Right atrium auricular region (tissue), 2 donors: ENCODE measurements around the gene DOCK3. TPM values are rescaled to one million over a fixed set of nuclear protein-coding genes. Genes with fewer than 3 reads are reported as not detected.

Experiments
- DNase-seq: peaks from one replicate; pipeline ENCODE4 v3.0.0-alpha.2; 2019; ENCODE audit warnings: low spot score
- H3K27ac ChIP-seq, 2 donors: fragments of 200-600 bp; sonication (generic); 1 replicate in 1 of 2; 2 replicates in 1 of 2; pipeline ENCODE4 v1.5.1; 2016 to 2019
- H3K27me3 ChIP-seq, 2 donors: fragments of 200-600 bp; sonication (generic); one replicate each; pipeline versions ENCODE4 v1.5.1 to v1.6.0; 2017 to 2019
- H3K36me3 ChIP-seq: fragments of 200-600 bp; sonication (generic); one replicate; pipeline ENCODE4 v1.5.1; 2016
- H3K4me1 ChIP-seq, 2 donors: fragments of 200-600 bp; sonication (generic); one replicate each; pipeline versions ENCODE4 v1.5.1 to v1.6.0; 2017 to 2019
- H3K4me3 ChIP-seq, 2 donors: fragments of 200-600 bp; sonication (generic); 1 replicate in 1 of 2; 2 replicates in 1 of 2; pipeline ENCODE4 v1.5.1; 2017 to 2019; ENCODE audit warnings: mild to moderate bottlenecking in 1 of 2, moderate library complexity in 1 of 2
- H3K9me3 ChIP-seq, 2 donors: fragments of 200-600 bp; sonication (generic); one replicate each; pipeline ENCODE4 v1.5.1; 2019
- total RNA-seq, 2 donors: library from RNA; depleted of rRNA; stranded (reverse); fragments of >200 nt; gene quantifications; one replicate each; pipeline ENCODE4 v1.1.0, GENCODE V29; 2016
- TF ChIP-seq, protein P1 (sequence below), 2 donors: fragments of 200-600 bp; sonication (generic); IDR thresholded peaks; one replicate each; pipeline ENCODE4 v1.5.1; 2019; ENCODE audit warnings: antibody characterized with exemption in 2 of 2

The DOCK3 gene
- total RNA-seq, 2 donors from 2014 or later, result 2.7 to 4.6 TPM

DNA sequence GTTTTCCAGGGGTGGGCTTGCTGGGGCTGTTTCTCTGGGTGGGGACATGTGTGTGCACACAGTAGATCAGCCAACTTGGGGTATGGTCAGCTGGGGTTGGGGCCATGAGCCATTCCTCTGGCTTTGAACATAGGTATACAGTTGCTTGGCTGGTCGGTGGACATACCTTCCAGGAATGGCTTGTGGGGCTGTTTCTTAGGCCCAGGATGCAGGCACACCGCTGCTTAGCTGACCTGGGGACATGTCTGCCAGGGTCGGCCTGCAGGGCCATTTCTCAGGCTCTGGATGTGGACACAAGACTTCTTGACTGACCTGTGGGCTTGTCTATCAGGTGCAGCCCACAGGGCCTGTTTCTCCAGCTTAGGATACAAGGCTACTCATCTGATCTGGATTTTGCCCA is 130.6 kb downstream of the DOCK3 start:
- no peak overlapping the region for H3K4me3 ChIP-seq
- TF ChIP-seq, protein P1, sequence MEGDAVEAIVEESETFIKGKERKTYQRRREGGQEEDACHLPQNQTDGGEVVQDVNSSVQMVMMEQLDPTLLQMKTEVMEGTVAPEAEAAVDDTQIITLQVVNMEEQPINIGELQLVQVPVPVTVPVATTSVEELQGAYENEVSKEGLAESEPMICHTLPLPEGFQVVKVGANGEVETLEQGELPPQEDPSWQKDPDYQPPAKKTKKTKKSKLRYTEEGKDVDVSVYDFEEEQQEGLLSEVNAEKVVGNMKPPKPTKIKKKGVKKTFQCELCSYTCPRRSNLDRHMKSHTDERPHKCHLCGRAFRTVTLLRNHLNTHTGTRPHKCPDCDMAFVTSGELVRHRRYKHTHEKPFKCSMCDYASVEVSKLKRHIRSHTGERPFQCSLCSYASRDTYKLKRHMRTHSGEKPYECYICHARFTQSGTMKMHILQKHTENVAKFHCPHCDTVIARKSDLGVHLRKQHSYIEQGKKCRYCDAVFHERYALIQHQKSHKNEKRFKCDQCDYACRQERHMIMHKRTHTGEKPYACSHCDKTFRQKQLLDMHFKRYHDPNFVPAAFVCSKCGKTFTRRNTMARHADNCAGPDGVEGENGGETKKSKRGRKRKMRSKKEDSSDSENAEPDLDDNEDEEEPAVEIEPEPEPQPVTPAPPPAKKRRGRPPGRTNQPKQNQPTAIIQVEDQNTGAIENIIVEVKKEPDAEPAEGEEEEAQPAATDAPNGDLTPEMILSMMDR (IDR thresholded peaks at IDR 0.05), result no peak
- H3K27ac ChIP-seq, result no peak overlapping the region
- H3K9me3 ChIP-seq, result peaks cover 0 to 26% of the 10 kb centered on the region in 2 donors
- no peaks in the 10 kb centered on the region for H3K27me3 ChIP-seq
- H3K36me3 ChIP-seq, result no peaks in the 10 kb centered on the region
- peaks cover 0 to 5% of the 10 kb centered on the region in 2 donors for H3K4me1 ChIP-seq
- DNase-seq, result no peak

DNA sequence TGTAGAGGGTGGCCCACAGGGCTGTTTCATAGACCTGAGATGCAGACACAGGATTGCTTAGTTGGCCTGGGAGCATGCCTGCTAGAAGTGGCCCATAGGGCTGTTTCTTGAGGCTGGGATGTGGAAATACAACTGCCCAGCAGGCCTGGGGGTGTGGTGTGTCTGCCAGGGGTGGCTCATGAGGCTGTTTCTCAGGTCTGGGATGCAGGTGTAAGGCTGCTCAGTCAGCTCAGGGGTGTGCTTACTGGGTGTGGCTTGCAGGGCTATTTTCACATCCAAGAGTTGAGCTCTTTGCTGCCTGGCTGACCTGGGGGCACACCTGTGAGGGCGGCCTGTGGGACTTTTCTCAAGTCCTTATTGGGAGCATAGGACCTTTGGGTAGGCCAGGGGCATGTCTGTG is 131.3 kb downstream of the DOCK3 start:
- TF ChIP-seq, protein P1 (IDR thresholded peaks at IDR 0.05), result no peak
- H3K27ac ChIP-seq, result no peak overlapping the region
- H3K9me3 ChIP-seq, result peaks cover 0 to 19% of the 10 kb centered on the region in 2 donors
- H3K4me3 ChIP-seq, result no peak overlapping the region
- H3K4me1 ChIP-seq, result peaks cover 0 to 5% of the 10 kb centered on the region in 2 donors
- no peak for DNase-seq
- no peaks in the 10 kb centered on the region for H3K36me3 ChIP-seq
- no peaks in the 10 kb centered on the region for H3K27me3 ChIP-seq

DNA sequence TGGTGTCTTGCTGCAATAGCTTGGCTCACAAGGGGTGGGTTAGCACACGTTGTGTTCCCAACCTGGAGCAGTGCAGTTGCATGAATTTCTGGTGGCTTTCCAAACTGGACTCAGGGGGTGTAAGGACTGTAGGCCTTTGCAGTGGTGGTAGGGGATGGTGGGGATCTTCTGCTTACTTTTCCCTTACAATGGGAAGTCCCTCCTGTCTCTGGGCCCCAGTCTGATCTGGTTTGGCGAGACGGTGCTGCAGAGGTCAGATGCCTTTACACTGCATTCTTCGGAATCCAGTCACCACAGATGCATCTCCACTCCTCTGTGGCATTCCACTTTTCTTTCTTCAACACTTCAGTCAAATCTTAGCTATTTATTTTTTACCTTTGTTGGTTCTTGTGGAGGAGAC is 132.1 kb downstream of the DOCK3 start:
- DNase-seq, result no peak
- H3K4me3 ChIP-seq, result no peak overlapping the region
- H3K36me3 ChIP-seq, result no peaks in the 10 kb centered on the region
- no peaks in the 10 kb centered on the region for H3K27me3 ChIP-seq
- H3K27ac ChIP-seq, result peak overlapping the region in 1 of 2 donors; percentile 40
- TF ChIP-seq, protein P1 (IDR thresholded peaks at IDR 0.05), result no peak
- H3K4me1 ChIP-seq, result peaks cover 0 to 5% of the 10 kb centered on the region in 2 donors
- peaks cover 0 to 11% of the 10 kb centered on the region in 2 donors for H3K9me3 ChIP-seq

DNA sequence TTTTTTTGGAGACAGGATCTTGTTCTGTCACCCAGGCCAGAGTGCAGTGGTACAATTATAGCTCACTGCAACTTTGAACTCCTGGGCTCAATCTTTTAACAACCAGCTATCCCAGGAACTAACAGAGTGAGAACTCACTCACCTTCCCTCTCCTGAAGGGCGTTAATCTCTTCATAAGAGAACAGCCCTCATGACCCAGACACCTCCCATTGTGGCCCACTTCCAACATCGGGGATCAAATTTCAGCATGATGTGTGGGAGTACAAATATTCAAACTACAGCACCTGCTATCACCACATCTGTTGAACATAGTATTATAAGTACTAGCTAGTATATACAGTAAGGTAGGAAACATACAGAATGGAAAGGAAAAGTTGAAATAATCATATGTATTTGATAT is 132.5 kb downstream of the DOCK3 start:
- H3K4me3 ChIP-seq, result no peak overlapping the region
- TF ChIP-seq, protein P1 (IDR thresholded peaks at IDR 0.05), result no peak
- H3K27ac ChIP-seq, result peak overlapping the region in 1 of 2 donors; percentile 40
- no peaks in the 10 kb centered on the region for H3K36me3 ChIP-seq
- no peaks in the 10 kb centered on the region for H3K27me3 ChIP-seq
- H3K9me3 ChIP-seq, result peaks cover 0 to 6% of the 10 kb centered on the region in 2 donors
- DNase-seq, result no peak
- peaks cover 0 to 5% of the 10 kb centered on the region in 2 donors for H3K4me1 ChIP-seq

DNA sequence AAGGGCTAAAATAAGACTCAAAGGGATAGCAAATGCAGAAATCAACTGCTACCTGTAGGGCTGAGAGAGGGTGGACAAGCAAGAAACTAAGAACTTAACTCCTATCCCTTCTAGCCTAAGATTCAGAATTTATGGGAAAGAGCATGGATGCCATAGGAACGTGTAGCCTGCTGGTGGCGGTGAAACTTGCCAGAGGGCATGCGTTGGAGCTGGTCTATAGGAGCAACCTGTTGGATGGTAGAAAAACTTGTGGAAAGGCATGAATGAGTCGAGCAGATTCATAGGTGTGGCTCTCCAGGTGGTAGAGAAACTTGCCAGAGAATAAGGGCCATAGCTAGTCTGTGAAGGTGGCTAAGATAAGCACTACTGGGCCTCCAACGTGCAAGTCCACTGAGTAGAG is 137.2 kb downstream of the DOCK3 start:
- no peak for DNase-seq
- no peak overlapping the region for H3K4me3 ChIP-seq
- H3K4me1 ChIP-seq, result no peaks in the 10 kb centered on the region
- TF ChIP-seq, protein P1 (IDR thresholded peaks at IDR 0.05), result no peak
- H3K27me3 ChIP-seq, result no peaks in the 10 kb centered on the region
- H3K36me3 ChIP-seq, result no peaks in the 10 kb centered on the region
- no peak overlapping the region for H3K27ac ChIP-seq
- H3K9me3 ChIP-seq, result no peaks in the 10 kb centered on the region

DNA sequence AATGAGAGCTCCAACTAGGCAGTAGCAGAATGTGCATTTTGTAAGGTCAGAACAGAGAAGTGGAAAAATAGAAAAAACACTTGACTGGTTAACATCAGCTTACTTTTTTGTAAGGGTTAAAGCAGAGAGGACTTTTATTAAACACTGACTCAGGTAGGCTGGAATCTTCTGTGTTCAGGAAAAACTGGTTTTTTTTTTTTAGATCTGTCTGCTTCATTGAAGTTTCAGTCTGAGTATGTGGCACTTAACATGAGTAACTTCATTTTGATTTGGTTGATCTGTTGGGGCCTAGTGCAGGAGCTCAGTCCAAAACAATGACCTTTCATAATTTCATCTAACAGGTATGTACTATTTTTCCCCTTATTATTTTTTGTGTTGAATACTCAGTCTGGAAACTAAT is 141.1 kb downstream of the DOCK3 start:
- H3K36me3 ChIP-seq, result no peaks in the 10 kb centered on the region
- TF ChIP-seq, protein P1 (IDR thresholded peaks at IDR 0.05), result no peak
- H3K27ac ChIP-seq, result no peak overlapping the region
- no peaks in the 10 kb centered on the region for H3K27me3 ChIP-seq
- no peak for DNase-seq
- no peak overlapping the region for H3K4me3 ChIP-seq
- H3K4me1 ChIP-seq, result no peaks in the 10 kb centered on the region
- H3K9me3 ChIP-seq, result no peaks in the 10 kb centered on the region
